Kidney epithelial cell (primary cell): ENCODE results near the gene DCTN4. TPM values are rescaled to one million over a fixed set of nuclear protein-coding genes. Genes with fewer than 3 reads are reported as not detected.

Experiments
- DNase-seq: peaks from one replicate; pipeline ENCODE4 v3.0.0-alpha.2; 2010; ENCODE audit warnings: low read depth
- H3K27me3 ChIP-seq: 2 replicates; pipeline ENCODE4 v1.6.0; 2011; ENCODE audit warnings: low read length; ENCODE audit not compliant: control insufficient read depth, insufficient read depth
- H3K36me3 ChIP-seq: 2 replicates; pipeline ENCODE4 v1.5.1; 2011; ENCODE audit warnings: low read length; ENCODE audit not compliant: control insufficient read depth, insufficient read depth
- H3K4me3 ChIP-seq: 2 replicates; pipeline ENCODE4 v1.5.1; 2011; ENCODE audit warnings: low read depth, mild to moderate bottlenecking, control low read depth, low read length
- total RNA-seq: library from RNA; depleted of rRNA; stranded (reverse); fragments of >200 nt; gene quantifications from 2 replicates; pipeline ENCODE4 v1.2.3, GENCODE V29; 2015
- TF ChIP-seq, protein P1 (sequence below): IDR thresholded peaks from 2 replicates; pipeline ENCODE4 v1.5.1; 2011; ENCODE audit warnings: mild to moderate bottlenecking, moderate library complexity, low read length, control low read depth, inconsistent platforms; ENCODE audit not compliant: insufficient read depth, poor library complexity, severe bottlenecking

The DCTN4 gene
- total RNA-seq, 1 donor from 2014 or later = 54.0 TPM

DNA sequence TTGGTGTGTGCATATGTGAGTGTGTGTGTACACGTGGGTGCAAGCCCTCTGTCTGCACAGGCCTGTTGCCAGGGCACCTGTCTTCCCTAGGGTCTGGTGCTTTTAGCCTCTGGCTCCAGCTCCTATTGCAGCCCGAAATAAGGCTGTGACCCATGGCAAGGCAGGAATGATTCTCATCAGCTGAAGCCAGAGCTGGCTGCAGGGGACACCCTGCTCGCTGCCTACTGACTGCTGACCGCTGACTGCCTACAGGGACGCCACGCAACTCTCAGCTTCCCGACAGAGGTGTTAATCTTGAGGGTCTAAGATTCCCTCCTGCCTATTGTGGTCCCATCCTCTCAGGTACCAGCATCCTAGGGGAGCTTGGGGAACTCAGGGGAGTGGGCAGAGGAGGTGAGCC lies 97.7 kb downstream of the DCTN4 start, which contains the start of gene MYOZ3:
TSS of gene MYOZ3 (plus strand) at position 166 of the 400 bp plus-strand sequence. CDS start 1,691 bp downstream, outside the sequence.
- TF ChIP-seq, protein P1, sequence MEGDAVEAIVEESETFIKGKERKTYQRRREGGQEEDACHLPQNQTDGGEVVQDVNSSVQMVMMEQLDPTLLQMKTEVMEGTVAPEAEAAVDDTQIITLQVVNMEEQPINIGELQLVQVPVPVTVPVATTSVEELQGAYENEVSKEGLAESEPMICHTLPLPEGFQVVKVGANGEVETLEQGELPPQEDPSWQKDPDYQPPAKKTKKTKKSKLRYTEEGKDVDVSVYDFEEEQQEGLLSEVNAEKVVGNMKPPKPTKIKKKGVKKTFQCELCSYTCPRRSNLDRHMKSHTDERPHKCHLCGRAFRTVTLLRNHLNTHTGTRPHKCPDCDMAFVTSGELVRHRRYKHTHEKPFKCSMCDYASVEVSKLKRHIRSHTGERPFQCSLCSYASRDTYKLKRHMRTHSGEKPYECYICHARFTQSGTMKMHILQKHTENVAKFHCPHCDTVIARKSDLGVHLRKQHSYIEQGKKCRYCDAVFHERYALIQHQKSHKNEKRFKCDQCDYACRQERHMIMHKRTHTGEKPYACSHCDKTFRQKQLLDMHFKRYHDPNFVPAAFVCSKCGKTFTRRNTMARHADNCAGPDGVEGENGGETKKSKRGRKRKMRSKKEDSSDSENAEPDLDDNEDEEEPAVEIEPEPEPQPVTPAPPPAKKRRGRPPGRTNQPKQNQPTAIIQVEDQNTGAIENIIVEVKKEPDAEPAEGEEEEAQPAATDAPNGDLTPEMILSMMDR = no peak
- Histone ChIP-seq H3K27me3 (peaks cover 12% of the 10 kb centered on the region), H3K4me3 (no peak within 1 kb of the TSS), H3K36me3 (no peaks in the 10 kb centered on the region)
- DNase-seq = no peak

DNA sequence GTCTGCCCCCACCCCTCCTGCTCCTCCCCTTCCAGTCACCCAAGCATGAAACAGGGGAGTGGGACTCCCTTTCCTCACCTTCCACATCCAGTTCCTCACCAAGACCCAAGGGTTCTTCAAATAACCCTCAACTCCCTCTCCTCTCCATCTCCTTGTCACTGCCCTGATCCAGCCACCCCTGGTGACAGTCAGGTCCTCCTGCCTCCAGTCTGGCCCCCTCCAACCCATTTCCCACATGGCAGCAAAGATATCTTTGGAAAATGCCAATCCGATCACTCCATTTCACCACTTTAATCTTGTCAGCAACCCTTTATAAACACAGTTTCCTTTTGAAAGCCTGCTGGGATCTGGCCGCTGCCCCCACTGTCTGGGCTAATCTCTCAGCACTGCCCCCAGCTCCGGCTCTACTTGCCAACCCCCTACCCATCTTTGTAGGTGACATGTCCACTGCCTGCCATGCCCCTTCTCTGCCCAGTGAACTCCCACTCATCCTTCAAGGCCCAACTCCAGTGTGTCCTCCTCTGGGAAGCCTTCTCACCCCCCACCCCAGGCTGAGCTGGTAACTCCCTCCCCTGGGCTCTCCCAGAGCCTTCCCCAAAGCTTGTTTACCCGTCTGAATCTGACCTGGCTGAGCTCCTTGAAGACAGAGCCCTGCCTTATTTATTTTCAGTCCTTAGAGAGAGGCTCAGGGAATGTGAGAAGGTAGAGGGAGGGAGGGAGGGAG lies 98.5 kb downstream of the DCTN4 start:
- TF ChIP-seq, protein P1 = no peak
- Histone ChIP-seq H3K36me3 (no peaks in the 10 kb centered on the region), H3K4me3 (no peak overlapping the region), H3K27me3 (peaks cover 12% of the 10 kb centered on the region)
- no peak for DNase-seq

DNA sequence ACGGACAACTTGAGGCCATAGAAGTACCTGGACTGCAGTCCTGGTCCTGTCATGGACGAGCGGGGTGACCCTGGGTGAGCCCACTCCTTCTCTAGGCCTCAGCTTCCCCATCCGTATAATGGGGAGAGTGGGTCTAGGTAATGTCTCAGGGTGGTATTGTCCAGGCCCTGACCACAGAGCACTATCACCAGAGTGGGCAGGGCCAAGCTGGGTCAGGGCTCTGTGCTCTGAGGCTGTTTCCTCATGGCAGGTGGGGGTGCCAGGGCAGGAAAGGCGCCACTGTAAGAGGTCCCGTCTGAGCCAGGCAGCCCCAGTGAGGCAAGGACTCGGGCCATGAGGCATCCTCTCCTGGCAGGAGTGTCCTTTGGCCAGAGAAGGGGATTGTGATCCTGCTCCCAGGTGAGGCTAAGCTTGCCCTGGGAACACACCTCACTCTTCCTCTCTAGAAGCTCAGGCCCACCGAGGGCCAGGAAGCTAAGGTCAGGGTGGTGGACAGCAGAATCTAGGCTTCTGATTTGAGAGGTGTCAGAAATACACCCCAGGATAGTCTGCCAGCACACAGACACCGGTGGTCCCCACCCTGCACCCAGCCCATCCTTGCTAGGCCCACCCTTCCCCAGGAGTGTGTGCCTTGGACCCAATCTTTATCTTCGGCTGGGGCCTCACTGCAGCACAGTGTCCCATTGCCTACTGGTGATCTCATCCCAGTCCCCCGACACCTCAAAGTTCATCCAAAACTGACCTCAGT lies 99.3 kb downstream of the DCTN4 start:
- Histone ChIP-seq H3K27me3 (peaks cover 12% of the 10 kb centered on the region), H3K4me3 (no peak overlapping the region), H3K36me3 (no peaks in the 10 kb centered on the region)
- TF ChIP-seq, protein P1 = no peak
- no peak for DNase-seq

DNA sequence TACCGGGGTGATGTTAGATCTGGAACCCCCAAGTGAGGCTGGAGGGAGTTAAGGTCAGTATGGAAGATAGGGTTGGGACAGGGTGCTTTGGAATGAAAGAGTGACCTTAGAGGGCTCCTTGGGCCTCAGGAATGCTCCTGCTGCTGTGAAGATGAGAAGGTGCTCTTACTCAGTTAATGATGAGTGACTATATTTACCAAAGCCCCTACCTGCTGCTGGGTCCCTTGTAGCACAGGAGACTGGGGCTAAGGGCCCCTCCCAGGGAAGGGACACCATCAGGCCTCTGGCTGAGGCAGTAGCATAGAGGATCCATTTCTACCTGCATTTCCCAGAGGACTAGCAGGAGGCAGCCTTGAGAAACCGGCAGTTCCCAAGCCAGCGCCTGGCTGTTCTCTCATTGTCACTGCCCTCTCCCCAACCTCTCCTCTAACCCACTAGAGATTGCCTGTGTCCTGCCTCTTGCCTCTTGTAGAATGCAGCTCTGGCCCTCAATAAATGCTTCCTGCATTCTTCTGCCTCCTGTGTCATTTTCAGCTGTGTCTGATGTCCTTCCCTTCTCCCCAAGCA lies 100.0 kb downstream of the DCTN4 start:
- TF ChIP-seq, protein P1 = no peak

More for the DNA sequence above, 100.0 kb downstream of the DCTN4 start:
- H3K27me3 ChIP-seq = peaks cover 12% of the 10 kb centered on the region
- H3K4me3 ChIP-seq = no peak overlapping the region
- no peaks in the 10 kb centered on the region for H3K36me3 ChIP-seq
- no peak for DNase-seq

Other genes starting within 250 kb of the DCTN4 start
- 3.4 and 4.0 TPM in 2 replicates for gene SYNPO, start 118.4 kb downstream of the DCTN4 start, total RNA-seq
- gene MYOZ3, start 97.8 kb downstream of the DCTN4 start, total RNA-seq = 1.5 and 4.6 TPM in 2 replicates
- 55.6 and 56.7 TPM in 2 replicates for gene RBM22, start 58.0 kb downstream of the DCTN4 start, total RNA-seq
- 9.7 and 9.8 TPM in 2 replicates for gene SMIM3, start 19.7 kb upstream of the DCTN4 start, total RNA-seq
- not detected in 2 replicates for gene IRGM, start 87.5 kb upstream of the DCTN4 start, total RNA-seq
- gene ZNF300, start 146.0 kb upstream of the DCTN4 start, total RNA-seq = 8.5 and 9.2 TPM in 2 replicates